Adrenal gland (tissue), 5 donors: ENCODE measurements around the gene EFNA5.

Experiments
- POLR2A ChIP-seq, 2 donors: fragments of 450-650 bp; IDR thresholded peaks; one replicate each; pipeline ENCODE4 v1.6.1; 2017; ENCODE audit warnings: antibody characterized with exemption in 2 of 2, mild to moderate bottlenecking in 2 of 2, moderate library complexity in 1 of 2
- TF ChIP-seq, protein P1 (sequence below), 6 experiments: fragments of 450-650 bp in 4 of 6; fragments of 200-600 bp in 2 of 6; sonication (generic) in 1 of 6; IDR thresholded peaks; 1 replicate in 5 of 6; 2 replicates in 1 of 6; pipeline versions ENCODE4 v1.5.1 to v1.8.0; 2016 to 2021; ENCODE audit warnings: antibody characterized with exemption in 6 of 6, mild to moderate bottlenecking in 2 of 6, moderate library complexity in 1 of 6
- donor health status: DM: no; HTN: no; CAD: no.

DNA sequence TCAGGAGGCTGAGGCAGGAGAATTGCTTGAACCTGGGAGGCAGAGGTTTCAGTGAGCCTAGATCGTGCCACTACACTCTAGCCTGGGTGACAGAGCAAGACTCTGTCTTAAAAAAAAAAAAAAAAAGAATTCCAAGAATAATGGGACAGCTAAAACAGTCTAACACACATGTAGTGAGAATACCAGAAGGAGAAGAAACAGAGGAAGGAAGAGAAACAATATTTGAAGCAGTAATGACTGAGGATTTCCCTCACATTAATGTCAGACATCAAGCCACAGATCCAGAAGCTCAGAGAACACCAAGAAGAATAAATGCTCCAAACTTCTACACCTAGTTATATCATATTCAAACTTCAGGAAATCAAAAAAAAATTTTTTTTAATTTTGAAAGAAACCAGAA lies 47.1 kb upstream of the EFNA5 start:
- TF ChIP-seq, protein P1, sequence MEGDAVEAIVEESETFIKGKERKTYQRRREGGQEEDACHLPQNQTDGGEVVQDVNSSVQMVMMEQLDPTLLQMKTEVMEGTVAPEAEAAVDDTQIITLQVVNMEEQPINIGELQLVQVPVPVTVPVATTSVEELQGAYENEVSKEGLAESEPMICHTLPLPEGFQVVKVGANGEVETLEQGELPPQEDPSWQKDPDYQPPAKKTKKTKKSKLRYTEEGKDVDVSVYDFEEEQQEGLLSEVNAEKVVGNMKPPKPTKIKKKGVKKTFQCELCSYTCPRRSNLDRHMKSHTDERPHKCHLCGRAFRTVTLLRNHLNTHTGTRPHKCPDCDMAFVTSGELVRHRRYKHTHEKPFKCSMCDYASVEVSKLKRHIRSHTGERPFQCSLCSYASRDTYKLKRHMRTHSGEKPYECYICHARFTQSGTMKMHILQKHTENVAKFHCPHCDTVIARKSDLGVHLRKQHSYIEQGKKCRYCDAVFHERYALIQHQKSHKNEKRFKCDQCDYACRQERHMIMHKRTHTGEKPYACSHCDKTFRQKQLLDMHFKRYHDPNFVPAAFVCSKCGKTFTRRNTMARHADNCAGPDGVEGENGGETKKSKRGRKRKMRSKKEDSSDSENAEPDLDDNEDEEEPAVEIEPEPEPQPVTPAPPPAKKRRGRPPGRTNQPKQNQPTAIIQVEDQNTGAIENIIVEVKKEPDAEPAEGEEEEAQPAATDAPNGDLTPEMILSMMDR (IDR thresholded peaks at IDR 0.05): no peak
- no peak for TF ChIP-seq POLR2A (IDR thresholded peaks at IDR 0.05)
